Peyer's patch (tissue), 4 donors: ENCODE data around the gene FILIP1. TPM values are rescaled to one million over a fixed set of nuclear protein-coding genes. Genes with fewer than 3 reads are reported as not detected.
A peak's percentile ranks its signal among the peaks of the same experiment; 100 is the strongest.

Source experiments
- DNase-seq, 3 donors: peaks; one replicate each; pipeline ENCODE4 v3.0.0-alpha.2; 2017 to 2019
- H3K27ac ChIP-seq, 4 donors: fragments of 200-600 bp; sonication (generic); one replicate each; pipeline ENCODE4 v1.5.1; 2016 to 2019
- H3K27me3 ChIP-seq, 2 donors: fragments of 200-600 bp; sonication (generic); one replicate each; pipeline ENCODE4 v1.5.1; 2019
- H3K36me3 ChIP-seq, 3 donors: fragments of 200-600 bp; sonication (generic); one replicate each; pipeline ENCODE4 v1.5.1; 2016 to 2019
- H3K4me1 ChIP-seq, 4 donors: fragments of 200-600 bp; sonication (generic); one replicate each; pipeline ENCODE4 v1.5.1; 2016 to 2019
- H3K4me3 ChIP-seq, 4 donors: fragments of 200-600 bp; sonication (generic); 1 replicate in 3 of 4; 2 replicates in 1 of 4; pipeline ENCODE4 v1.5.1; 2016 to 2019; ENCODE audit warnings: mild to moderate bottlenecking in 1 of 4
- H3K9me3 ChIP-seq, 4 donors: fragments of 200-600 bp; sonication (generic); one replicate each; pipeline ENCODE4 v1.5.1; 2016 to 2019; ENCODE audit warnings: mild to moderate bottlenecking in 1 of 4
- CTCF ChIP-seq, 6 experiments: fragments of 450-650 bp in 4 of 6; fragments of 200-600 bp in 2 of 6; sonication (generic) in 1 of 6; IDR thresholded peaks; one replicate each; pipeline ENCODE4 v1.5.1; 2017 to 2019; ENCODE audit warnings: antibody characterized with exemption in 6 of 6, mild to moderate bottlenecking in 3 of 6, moderate library complexity in 1 of 6
- POLR2A ChIP-seq, 2 donors: fragments of 450-650 bp; IDR thresholded peaks; one replicate each; pipeline ENCODE4 v1.5.1; 2017; ENCODE audit warnings: antibody characterized with exemption in 2 of 2, mild to moderate bottlenecking in 2 of 2, moderate library complexity in 2 of 2
- total RNA-seq, 4 donors: library from RNA; depleted of rRNA; stranded (reverse); fragments of >200 nt; gene quantifications; one replicate each; pipeline ENCODE4 v1.1.0, GENCODE V29; 2016

The FILIP1 gene
- total RNA-seq, 4 donors from 2014 or later = 1.1 to 7.4 (median 4.0) TPM

- Histone ChIP-seq H3K27me3 (no peaks in the 10 kb centered on the region), H3K4me1 (peaks cover 0 to 38% (median 3%) of the 10 kb centered on the region in 4 donors), H3K27ac (peak within 1 kb of the TSS; percentile 85 to 95 (median 90)), H3K4me3 (peak within 1 kb of the TSS; percentile 76 to 96 (median 92)), H3K9me3 (no peaks in the 10 kb centered on the region), H3K36me3 (no peaks in the 10 kb centered on the region)
- peak; percentile 69 to 92 for TF ChIP-seq POLR2A (IDR thresholded peaks at IDR 0.05)
- TF ChIP-seq CTCF (IDR thresholded peaks at IDR 0.05) = no peak
- DNase-seq = peak; percentile 92 to 99 (median 97)
These were observed 208.8 kb downstream of the FILIP1 start, which contains the start of gene TMEM30A for GRCh38 chr6:75284632-75285282. Gene TMEM30A, minus strand, starts transcription at chr6:75284792. Its CDS starts 154 bp downstream, at chr6:75284638.

- no peaks in the 10 kb centered on the region for H3K36me3 ChIP-seq
- H3K4me3 ChIP-seq = peak overlapping the region; percentile 76 to 96 (median 92)
- peak in 2 of 3 donors; percentile 24 to 49 for DNase-seq
- no peak for TF ChIP-seq POLR2A (IDR thresholded peaks at IDR 0.05)
- no peak for TF ChIP-seq CTCF (IDR thresholded peaks at IDR 0.05)
- H3K27ac ChIP-seq = peak overlapping the region; percentile 85 to 95 (median 90)
- H3K4me1 ChIP-seq = peaks cover 0 to 38% (median 3%) of the 10 kb centered on the region in 4 donors
- no peaks in the 10 kb centered on the region for H3K27me3 ChIP-seq
- no peaks in the 10 kb centered on the region for H3K9me3 ChIP-seq
These were observed 209.5 kb downstream of the FILIP1 start for GRCh38 chr6:75283907-75284631.

- Histone ChIP-seq H3K27ac (no peak overlapping the region), H3K27me3 (no peaks in the 10 kb centered on the region), H3K36me3 (no peaks in the 10 kb centered on the region), H3K9me3 (no peaks in the 10 kb centered on the region), H3K4me3 (peak overlapping the region in 2 of 4 donors; percentile 92 to 96), H3K4me1 (peaks cover 0 to 38% (median 3%) of the 10 kb centered on the region in 4 donors)
- no peak for DNase-seq
- TF ChIP-seq POLR2A (IDR thresholded peaks at IDR 0.05) (no peak), CTCF (IDR thresholded peaks at IDR 0.05) (no peak)
These were observed 210.9 kb downstream of the FILIP1 start for GRCh38 chr6:75282706-75283105.

GRCh38 chr6:75281653-75282052, 211.9 kb downstream of the FILIP1 start:
- Histone ChIP-seq H3K4me3 (peak overlapping the region in 1 of 4 donors; percentile 96), H3K27me3 (no peaks in the 10 kb centered on the region), H3K9me3 (no peaks in the 10 kb centered on the region), H3K36me3 (no peaks in the 10 kb centered on the region), H3K4me1 (peaks cover 0 to 38% (median 3%) of the 10 kb centered on the region in 4 donors), H3K27ac (no peak overlapping the region)
- DNase-seq = no peak
- TF ChIP-seq CTCF (IDR thresholded peaks at IDR 0.05) (no peak), POLR2A (IDR thresholded peaks at IDR 0.05) (no peak)

GRCh38 chr6:75280131-75280855, 213.3 kb downstream of the FILIP1 start:
- Histone ChIP-seq H3K27me3 (no peaks in the 10 kb centered on the region), H3K9me3 (no peaks in the 10 kb centered on the region), H3K4me3 (no peak overlapping the region), H3K36me3 (no peaks in the 10 kb centered on the region), H3K27ac (no peak overlapping the region), H3K4me1 (peaks cover 0 to 34% (median 3%) of the 10 kb centered on the region in 4 donors)
- DNase-seq = no peak
- TF ChIP-seq CTCF (IDR thresholded peaks at IDR 0.05) (no peak), POLR2A (IDR thresholded peaks at IDR 0.05) (no peak)
